ENCODE data around the gene PELI2.

GRCh38 chr14:56244138-56244789, 126.1 kb downstream of the PELI2 start:
- no peak for TF ChIP-seq CTCF (IDR thresholded peaks at IDR 0.05; ENCODE audit: low read length)
- no peak for TF ChIP-seq EZH2 (optimal IDR thresholded peaks at IDR 0.05; ENCODE audit: low read depth, low read length)
- TF ChIP-seq EZH2phosphoT487 (IDR thresholded peaks at IDR 0.05; ENCODE audit: low read length), result no peak
